Bronchial epithelial cell (primary cell): ENCODE data around the gene NR1D1. TPM values are rescaled to one million over a fixed set of nuclear protein-coding genes. Genes with fewer than 3 reads are reported as not detected.

Source experiments
- DNase-seq: peaks from one replicate; pipeline ENCODE4 v3.0.0-alpha.2; 2010; ENCODE audit warnings: low read depth
- FAIRE-seq: peaks from 2 replicates; lab custom pipeline; 2011; peaks lifted over from hg19 to GRCh38; lab: Jason Lieb, UNC
- H3K27me3 ChIP-seq: 2 replicates; pipeline ENCODE4 v1.5.1; 2011; ENCODE audit warnings: low read length; ENCODE audit not compliant: control insufficient read depth, insufficient read depth
- H3K36me3 ChIP-seq: 2 replicates; pipeline ENCODE4 v1.5.1; 2011; ENCODE audit warnings: low read length; ENCODE audit not compliant: control insufficient read depth, insufficient read depth
- H3K4me3 ChIP-seq: 2 replicates; pipeline ENCODE4 v1.5.1; 2011; ENCODE audit warnings: mild to moderate bottlenecking, low read depth, low read length, control low read depth
- total RNA-seq: library from RNA; depleted of rRNA; stranded (reverse); fragments of >200 nt; gene quantifications from 2 replicates; pipeline ENCODE4 v1.2.1, GENCODE V29; 2014
- TF ChIP-seq, protein P1 (sequence below): IDR thresholded peaks from 2 replicates; pipeline ENCODE4 v1.5.1; 2011; ENCODE audit warnings: mild to moderate bottlenecking, moderate library complexity, low read length, control low read depth, inconsistent platforms; ENCODE audit not compliant: insufficient read depth, severe bottlenecking

The NR1D1 gene
- total RNA-seq, 1 donor from 2014 or later: 0.79 TPM

DNA sequence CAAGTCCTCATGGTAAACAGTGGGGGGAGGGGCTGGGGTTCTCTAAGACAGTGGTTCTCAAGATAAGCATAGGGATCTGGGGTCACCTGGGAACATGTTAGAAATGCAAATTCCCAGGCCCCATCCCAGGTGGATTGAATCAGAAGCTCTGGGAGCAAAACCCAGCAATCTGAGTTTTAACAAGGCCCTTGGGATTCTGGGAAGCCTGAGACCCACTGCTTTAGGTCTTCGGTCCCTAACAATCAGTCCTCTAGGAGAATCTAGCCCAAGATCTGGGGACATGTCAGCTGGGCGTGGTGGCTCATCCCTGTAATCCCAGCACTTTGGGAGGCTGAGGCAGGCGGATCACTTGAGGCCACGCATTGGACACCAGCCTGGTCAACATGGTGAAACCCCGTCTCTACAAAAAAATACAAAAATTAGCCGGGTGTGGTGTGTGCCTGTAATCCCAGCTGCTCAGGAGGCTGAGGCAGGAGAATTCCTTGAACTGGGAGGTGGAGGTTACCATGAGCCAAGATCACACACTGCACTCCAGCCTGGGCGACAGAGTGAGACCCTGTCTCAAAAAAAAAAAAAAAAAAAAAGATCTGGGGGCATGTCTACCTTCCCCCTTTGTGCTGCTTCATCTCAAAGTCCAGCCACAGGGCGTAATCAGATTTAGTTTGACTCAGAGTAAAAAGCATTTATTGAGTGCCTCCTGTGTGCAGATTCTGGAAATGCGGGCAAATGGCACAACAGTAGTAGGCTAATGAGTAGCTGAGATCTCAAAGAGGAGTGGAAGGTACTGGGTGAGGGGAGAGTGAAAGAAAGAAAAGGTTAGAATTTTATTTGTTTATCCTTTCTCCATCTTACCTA lies 8.8 kb upstream of the NR1D1 start:
- TF ChIP-seq, protein P1, sequence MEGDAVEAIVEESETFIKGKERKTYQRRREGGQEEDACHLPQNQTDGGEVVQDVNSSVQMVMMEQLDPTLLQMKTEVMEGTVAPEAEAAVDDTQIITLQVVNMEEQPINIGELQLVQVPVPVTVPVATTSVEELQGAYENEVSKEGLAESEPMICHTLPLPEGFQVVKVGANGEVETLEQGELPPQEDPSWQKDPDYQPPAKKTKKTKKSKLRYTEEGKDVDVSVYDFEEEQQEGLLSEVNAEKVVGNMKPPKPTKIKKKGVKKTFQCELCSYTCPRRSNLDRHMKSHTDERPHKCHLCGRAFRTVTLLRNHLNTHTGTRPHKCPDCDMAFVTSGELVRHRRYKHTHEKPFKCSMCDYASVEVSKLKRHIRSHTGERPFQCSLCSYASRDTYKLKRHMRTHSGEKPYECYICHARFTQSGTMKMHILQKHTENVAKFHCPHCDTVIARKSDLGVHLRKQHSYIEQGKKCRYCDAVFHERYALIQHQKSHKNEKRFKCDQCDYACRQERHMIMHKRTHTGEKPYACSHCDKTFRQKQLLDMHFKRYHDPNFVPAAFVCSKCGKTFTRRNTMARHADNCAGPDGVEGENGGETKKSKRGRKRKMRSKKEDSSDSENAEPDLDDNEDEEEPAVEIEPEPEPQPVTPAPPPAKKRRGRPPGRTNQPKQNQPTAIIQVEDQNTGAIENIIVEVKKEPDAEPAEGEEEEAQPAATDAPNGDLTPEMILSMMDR: peak; percentile 9
- FAIRE-seq (no peak), DNase-seq (no peak)
- Histone ChIP-seq H3K27me3 (no peaks in the 10 kb centered on the region), H3K36me3 (no peaks in the 10 kb centered on the region), H3K4me3 (no peak overlapping the region)

DNA sequence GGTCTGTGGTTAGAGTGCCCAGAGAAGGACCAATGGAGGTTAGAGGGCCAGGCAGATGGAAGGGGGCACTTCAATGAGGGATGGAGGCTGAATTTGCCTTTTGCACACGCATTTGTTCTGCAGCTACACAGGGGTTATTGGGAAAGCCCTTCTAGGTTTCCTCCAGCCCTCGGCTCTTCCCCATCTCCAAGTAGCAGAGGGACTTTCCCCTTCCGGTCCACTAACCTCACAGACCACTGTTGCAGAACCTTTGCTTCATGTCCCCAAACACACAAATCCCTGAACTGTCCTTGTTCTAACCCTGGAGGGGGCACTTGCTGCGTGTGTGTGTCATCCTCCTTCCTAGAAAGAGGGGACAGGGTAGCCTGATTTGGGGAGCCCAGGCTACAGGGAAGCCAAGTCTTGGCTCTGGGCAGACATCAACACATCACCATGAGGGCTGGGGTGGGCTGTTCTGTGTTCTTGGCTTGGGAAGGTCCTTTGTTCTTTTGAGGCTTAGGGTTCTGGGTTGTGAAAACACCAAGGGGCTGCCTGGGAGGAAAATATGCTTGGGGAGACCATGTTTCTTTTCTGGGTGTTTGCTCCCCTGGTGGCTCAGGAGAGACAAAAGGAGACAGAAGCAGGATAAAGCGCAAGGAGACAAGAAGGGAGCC lies 7.3 kb upstream of the NR1D1 start:
- DNase-seq: no peak
- Histone ChIP-seq H3K4me3 (no peak overlapping the region), H3K27me3 (no peaks in the 10 kb centered on the region), H3K36me3 (no peaks in the 10 kb centered on the region)
- no peak for FAIRE-seq
- TF ChIP-seq, protein P1: no peak

DNA sequence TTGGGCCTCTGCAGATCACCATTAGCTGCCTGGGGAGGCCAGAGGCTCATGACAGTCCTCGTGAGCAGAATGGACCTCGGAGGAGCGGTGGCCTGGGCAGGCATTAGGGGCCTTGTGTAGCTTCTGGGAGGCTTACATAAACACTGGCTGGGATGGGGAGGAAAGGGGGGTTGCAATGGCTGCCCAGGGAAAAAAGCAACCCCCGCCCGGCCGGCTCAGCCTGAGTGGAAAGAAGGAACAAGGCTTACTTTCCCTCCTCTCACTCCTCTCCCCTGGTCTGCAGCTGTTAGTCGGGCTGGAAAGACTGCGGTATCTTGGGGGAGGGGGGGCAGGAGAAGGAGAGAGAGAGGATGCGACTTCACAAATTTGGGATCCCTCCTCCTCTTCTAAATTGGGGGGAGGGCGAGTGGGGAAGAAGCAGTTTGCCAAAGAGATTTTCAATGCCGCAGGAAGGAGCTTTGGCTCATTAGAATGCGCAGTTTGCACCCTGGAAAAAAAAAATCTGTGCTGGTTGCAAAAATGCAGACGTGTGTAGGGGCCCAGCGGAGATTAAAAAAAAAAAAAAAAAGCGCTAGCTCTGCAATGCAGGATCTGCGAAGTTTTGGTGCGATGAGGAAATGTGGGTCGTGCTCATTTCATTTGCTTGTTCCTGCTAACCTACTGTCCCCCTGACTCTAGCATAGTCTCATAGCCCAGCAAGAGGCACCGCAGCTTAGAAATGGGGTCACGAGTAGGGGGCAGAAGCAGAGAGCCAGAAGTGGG lies 6.6 kb upstream of the NR1D1 start:
- no peak overlapping the region for H3K4me3 ChIP-seq
- no peaks in the 10 kb centered on the region for H3K27me3 ChIP-seq
- H3K36me3 ChIP-seq: no peaks in the 10 kb centered on the region
- TF ChIP-seq, protein P1: no peak
- FAIRE-seq: no peak
- DNase-seq: no peak

DNA sequence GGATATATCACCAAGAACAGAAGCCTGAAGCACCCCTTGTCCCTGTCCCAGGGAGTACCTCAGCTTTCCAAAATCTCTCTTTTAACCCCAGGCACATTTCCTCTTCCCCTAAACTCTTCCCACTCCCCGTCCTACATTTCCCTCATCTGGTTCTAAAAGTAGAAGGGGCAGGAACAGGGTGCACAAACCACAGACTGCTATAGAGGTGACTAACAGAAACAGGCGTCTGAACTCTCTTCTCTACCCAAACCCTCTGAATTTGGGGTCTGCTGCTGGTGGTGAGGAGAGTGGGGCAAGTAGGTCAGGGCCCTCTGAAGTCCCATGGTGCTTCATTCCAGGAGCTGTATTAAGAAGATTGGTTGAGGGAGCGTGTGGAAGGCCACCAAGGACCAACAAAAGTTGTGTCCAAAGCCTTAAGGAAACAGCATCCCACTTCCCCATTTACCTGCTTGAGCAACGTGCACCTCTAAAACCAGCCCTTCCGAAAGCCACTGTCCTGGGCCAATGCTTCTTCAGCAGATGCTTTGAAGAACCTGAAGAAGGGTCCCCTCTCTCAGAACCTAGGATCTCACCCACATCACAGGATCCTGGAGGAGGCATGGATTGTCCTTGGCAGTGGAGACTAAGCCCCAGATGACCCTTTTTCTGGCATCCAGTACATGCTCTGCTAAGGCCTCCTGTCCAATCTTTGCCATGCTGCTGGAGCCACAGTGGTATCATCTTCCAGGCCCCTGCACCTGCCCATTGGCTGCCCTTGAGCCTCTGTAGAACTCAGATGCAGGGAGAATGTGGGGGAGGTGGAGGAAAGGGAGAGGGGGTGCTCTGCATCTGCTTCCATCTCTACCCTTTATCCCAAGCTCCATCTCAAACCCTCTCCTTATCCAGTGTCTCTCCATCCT lies 5.7 kb upstream of the NR1D1 start:
- Histone ChIP-seq H3K4me3 (no peak overlapping the region), H3K27me3 (no peaks in the 10 kb centered on the region), H3K36me3 (no peaks in the 10 kb centered on the region)
- TF ChIP-seq, protein P1: no peak
- FAIRE-seq (no peak), DNase-seq (no peak)

DNA sequence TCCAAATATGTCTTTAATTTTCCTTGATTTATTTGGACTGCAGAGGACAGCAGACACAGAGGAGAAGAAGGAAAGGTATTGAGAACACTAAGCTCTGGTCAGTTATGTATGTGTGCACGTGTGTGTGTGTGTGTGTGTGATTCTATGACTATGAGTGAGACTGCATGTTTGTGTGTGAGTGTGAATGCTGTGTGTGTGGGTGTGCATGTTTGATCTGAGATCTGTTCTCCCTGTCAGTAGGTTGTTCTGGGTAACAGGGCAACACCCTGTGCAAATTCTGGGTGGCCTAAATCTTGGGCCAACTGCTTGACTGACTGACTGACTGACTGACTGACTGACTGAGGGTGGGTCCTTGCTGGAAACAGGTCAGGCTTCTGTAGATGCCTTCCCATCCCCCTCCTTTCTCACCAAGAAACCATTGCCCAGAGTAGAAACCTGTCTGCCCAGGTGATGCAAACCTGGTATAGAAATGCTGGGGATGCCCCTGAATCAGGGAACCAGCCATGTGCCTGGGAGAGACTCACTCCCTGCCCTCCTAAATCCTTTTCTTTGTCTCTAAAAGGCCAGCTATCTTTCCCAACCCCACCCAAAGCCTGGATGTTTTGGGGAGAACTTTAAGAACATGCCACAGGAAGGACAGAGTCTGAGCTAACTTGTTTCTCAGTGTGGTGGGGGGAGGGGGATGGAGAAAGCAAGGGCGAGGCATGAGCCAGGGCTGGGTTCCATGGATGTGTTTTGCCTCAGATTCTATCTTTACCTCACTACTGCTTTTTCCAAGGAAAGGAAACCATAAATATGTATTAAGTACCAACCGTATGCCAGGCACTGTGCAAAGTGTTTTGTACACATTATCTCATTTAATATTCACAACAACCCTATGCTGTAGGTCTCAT lies 4.5 kb upstream of the NR1D1 start:
- peak; percentile 79 for DNase-seq
- TF ChIP-seq, protein P1: no peak

More for the DNA sequence above, 4.5 kb upstream of the NR1D1 start:
- peak; percentile 28 for FAIRE-seq
- Histone ChIP-seq H3K36me3 (no peaks in the 10 kb centered on the region), H3K27me3 (no peaks in the 10 kb centered on the region), H3K4me3 (no peak overlapping the region)
